ENCODE data around the gene SPG7.

DNA sequence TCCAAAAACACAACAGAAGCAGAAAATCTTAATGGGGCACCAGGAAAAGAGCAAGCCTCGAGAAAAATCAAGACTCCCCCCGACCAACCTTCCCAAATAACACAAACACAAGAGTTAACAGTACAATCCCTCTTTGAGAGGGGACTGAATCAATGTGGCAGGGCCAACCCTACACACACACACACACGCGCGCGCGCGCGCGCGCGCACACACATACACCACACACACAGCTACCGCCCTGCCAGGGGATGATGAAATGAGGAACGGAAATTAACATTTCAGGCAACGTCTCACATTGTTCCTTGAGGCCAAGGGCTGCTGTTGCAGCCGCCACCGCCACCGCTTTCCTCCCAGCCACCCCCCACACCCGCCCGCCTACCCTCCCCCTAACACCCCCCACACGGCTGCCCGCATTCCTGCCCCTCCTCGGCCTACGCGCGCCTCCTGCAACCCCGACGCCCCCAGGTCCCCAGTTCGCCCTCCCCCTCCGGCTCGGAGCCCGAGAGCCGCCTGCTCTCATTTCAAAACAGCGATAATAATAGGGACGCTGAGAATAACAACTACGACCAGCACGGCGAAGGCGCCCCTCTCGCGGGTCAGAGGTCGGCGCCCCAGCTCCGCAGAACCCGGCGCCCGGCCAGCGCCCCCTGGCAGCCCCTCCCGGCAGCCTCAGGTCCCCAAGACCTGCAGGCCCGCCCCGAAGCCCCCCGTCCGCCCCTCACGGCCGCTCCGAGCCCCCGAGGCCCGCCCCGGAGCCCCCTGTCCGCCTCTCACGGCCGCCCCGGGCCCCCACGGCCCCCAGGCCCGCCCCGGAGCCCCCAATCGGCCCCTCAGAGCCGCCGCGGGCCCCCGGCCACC is 18.9 kb upstream of the SPG7 start:
- TF ChIP-seq POLR2A (IDR thresholded peaks at IDR 0.05) = peak in 2 of 3 donors; percentile 63 to 75
- TF ChIP-seq, protein P1, sequence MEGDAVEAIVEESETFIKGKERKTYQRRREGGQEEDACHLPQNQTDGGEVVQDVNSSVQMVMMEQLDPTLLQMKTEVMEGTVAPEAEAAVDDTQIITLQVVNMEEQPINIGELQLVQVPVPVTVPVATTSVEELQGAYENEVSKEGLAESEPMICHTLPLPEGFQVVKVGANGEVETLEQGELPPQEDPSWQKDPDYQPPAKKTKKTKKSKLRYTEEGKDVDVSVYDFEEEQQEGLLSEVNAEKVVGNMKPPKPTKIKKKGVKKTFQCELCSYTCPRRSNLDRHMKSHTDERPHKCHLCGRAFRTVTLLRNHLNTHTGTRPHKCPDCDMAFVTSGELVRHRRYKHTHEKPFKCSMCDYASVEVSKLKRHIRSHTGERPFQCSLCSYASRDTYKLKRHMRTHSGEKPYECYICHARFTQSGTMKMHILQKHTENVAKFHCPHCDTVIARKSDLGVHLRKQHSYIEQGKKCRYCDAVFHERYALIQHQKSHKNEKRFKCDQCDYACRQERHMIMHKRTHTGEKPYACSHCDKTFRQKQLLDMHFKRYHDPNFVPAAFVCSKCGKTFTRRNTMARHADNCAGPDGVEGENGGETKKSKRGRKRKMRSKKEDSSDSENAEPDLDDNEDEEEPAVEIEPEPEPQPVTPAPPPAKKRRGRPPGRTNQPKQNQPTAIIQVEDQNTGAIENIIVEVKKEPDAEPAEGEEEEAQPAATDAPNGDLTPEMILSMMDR (IDR thresholded peaks at IDR 0.05) = peak in 5 of 7 experiments; percentile 27 to 73 (median 45)
